H9 (cell line): ENCODE measurements around the gene BCAR3. TPM values are rescaled to one million over a fixed set of nuclear protein-coding genes. Genes with fewer than 3 reads are reported as not detected.

ENCODE experiments used
- DNase-seq: peaks from one replicate; pipeline ENCODE4 v3.0.0-alpha.2; 2017
- H2AFZ ChIP-seq: one replicate; pipeline ENCODE4 v1.6.1; 2013; ENCODE audit warnings: mild to moderate bottlenecking, low read length, control low read depth, moderate library complexity
- H2AK5ac ChIP-seq: 2 replicates; pipeline ENCODE4 v1.6.1; 2013; ENCODE audit warnings: low read length, control low read depth, mixed read lengths; ENCODE audit not compliant: insufficient read length
- H2BK120ac ChIP-seq: one replicate; pipeline ENCODE4 v1.6.1; 2013; ENCODE audit warnings: low read depth, mild to moderate bottlenecking, low read length, control low read depth, inconsistent platforms; ENCODE audit not compliant: poor library complexity, severe bottlenecking
- H2BK12ac ChIP-seq: 2 replicates; pipeline ENCODE4 v1.6.1; 2013; ENCODE audit warnings: low read length, control low read depth, mixed read lengths, low read depth; ENCODE audit not compliant: insufficient read length
- H2BK15ac ChIP-seq: 2 replicates; pipeline ENCODE4 v1.6.1; 2013; ENCODE audit warnings: low read depth, low read length, control low read depth
- H2BK20ac ChIP-seq: one replicate; pipeline ENCODE4 v1.6.1; 2013; ENCODE audit warnings: low read depth, mild to moderate bottlenecking, low read length, control low read depth, inconsistent platforms; ENCODE audit not compliant: poor library complexity, severe bottlenecking
- H2BK5ac ChIP-seq: 2 replicates; pipeline ENCODE4 v1.6.1; 2013; ENCODE audit warnings: low read length, control low read depth, mixed read lengths; ENCODE audit not compliant: insufficient read length
- H3K14ac ChIP-seq: 2 replicates; pipeline ENCODE4 v1.6.1; 2013; ENCODE audit warnings: low read length, control low read depth; ENCODE audit not compliant: insufficient read depth
- H3K18ac ChIP-seq: 2 replicates; pipeline ENCODE4 v1.6.1; 2013; ENCODE audit warnings: low read depth, mild to moderate bottlenecking, mixed read lengths, low read length, control low read depth; ENCODE audit not compliant: insufficient read length
- H3K23ac ChIP-seq: 2 replicates; pipeline ENCODE4 v1.6.1; 2013; ENCODE audit warnings: low read length, control low read depth, mixed read lengths, low read depth; ENCODE audit not compliant: insufficient read length
- H3K23me2 ChIP-seq: 2 replicates; pipeline ENCODE4 v1.6.1; 2013; ENCODE audit warnings: low read depth, mild to moderate bottlenecking, mixed read lengths, low read length, control low read depth; ENCODE audit not compliant: insufficient read length, poor library complexity, severe bottlenecking
- H3K27ac ChIP-seq: 2 replicates; pipeline ENCODE4 v1.5.1; 2013; ENCODE audit warnings: low read length, control low read depth, mixed read lengths, low read depth; ENCODE audit not compliant: insufficient read length
- H3K27me3 ChIP-seq: 2 replicates; pipeline ENCODE4 v1.6.1; 2013; ENCODE audit warnings: low read length, control low read depth, inconsistent platforms; ENCODE audit not compliant: insufficient read depth
- H3K4ac ChIP-seq: 2 replicates; pipeline ENCODE4 v1.6.1; 2013; ENCODE audit warnings: low read depth, mild to moderate bottlenecking, control low read depth, inconsistent platforms, low read length, moderate library complexity
- H3K4me1 ChIP-seq: 2 replicates; pipeline ENCODE4 v1.6.1; 2013; ENCODE audit warnings: low read length, control low read depth, inconsistent platforms; ENCODE audit not compliant: insufficient read depth
- H3K4me2 ChIP-seq: 2 replicates; pipeline ENCODE4 v1.6.1; 2013; ENCODE audit warnings: low read length, control low read depth, mixed read lengths; ENCODE audit not compliant: insufficient read length, insufficient read depth
- H3K56ac ChIP-seq: 2 replicates; pipeline ENCODE4 v1.6.1; 2013; ENCODE audit warnings: low read depth, mild to moderate bottlenecking, mixed read lengths, low read length, control low read depth; ENCODE audit not compliant: insufficient read length
- H3K79me1 ChIP-seq: 2 replicates; pipeline ENCODE4 v1.6.1; 2013; ENCODE audit warnings: low read depth, mild to moderate bottlenecking, moderate library complexity, low read length, control low read depth, inconsistent platforms; ENCODE audit not compliant: insufficient read depth, poor library complexity, severe bottlenecking
- H3K79me2 ChIP-seq: 2 replicates; pipeline ENCODE4 v1.6.1; 2013; ENCODE audit warnings: low read length, control low read depth, inconsistent platforms; ENCODE audit not compliant: insufficient read depth
- H3K9ac ChIP-seq: 2 replicates; pipeline ENCODE4 v1.6.1; 2013; ENCODE audit warnings: low read length, control low read depth, mixed read lengths; ENCODE audit not compliant: insufficient read length; ENCODE audit errors: extremely low read depth
- H3K9me3 ChIP-seq: one replicate; pipeline ENCODE4 v1.6.1; 2013; ENCODE audit warnings: low read depth, low read length, inconsistent platforms; ENCODE audit not compliant: control insufficient read depth
- H3T11ph ChIP-seq: one replicate; pipeline ENCODE4 v1.6.1; 2013; ENCODE audit warnings: mild to moderate bottlenecking, low read length, control low read depth, inconsistent platforms
- H4K20me1 ChIP-seq: one replicate; pipeline ENCODE4 v1.6.1; 2013; ENCODE audit not compliant: control insufficient read depth, insufficient read length, insufficient read depth
- H4K5ac ChIP-seq: 2 replicates; pipeline ENCODE4 v1.6.1; 2013; ENCODE audit warnings: low read depth, mild to moderate bottlenecking, mixed read lengths, low read length, control low read depth; ENCODE audit not compliant: insufficient read length
- H4K8ac ChIP-seq: replicated peaks from 2 replicates; pipeline ENCODE4 v1.6.1; 2013; ENCODE audit warnings: low read length, control low read depth, mixed read lengths, low read depth; ENCODE audit not compliant: insufficient read length
- H4K91ac ChIP-seq: 2 replicates; pipeline ENCODE4 v1.6.1; 2013; ENCODE audit warnings: low read depth, mild to moderate bottlenecking, moderate library complexity, mixed read lengths, low read length, control low read depth; ENCODE audit not compliant: insufficient read length
- H3K27ac Mint-ChIP-seq, 3 experiments: 2 replicates in 2 of 3; 3 replicates in 1 of 3; pipeline ENCODE4 v1.8.0; 2020 to 2021; ENCODE audit warnings: mixed read lengths in 3 of 3, mild to moderate bottlenecking in 1 of 3, moderate library complexity in 1 of 3
- H3K27me3 Mint-ChIP-seq: 2 replicates; pipeline ENCODE4 v1.8.0; 2021; ENCODE audit warnings: low read depth, mild to moderate bottlenecking, moderate library complexity, mixed read lengths
- H3K36me3 Mint-ChIP-seq, 3 experiments: 2 replicates in 2 of 3; 3 replicates in 1 of 3; pipeline ENCODE4 v1.8.0; 2020 to 2021; ENCODE audit warnings: low read depth in 3 of 3, mixed read lengths in 3 of 3; ENCODE audit not compliant: insufficient read depth in 1 of 3
- H3K4me1 Mint-ChIP-seq, 2 experiments: 2 replicates each; pipeline ENCODE4 v1.8.0; 2020; ENCODE audit warnings: mixed read lengths in 2 of 2
- H3K4me3 Mint-ChIP-seq, 2 experiments: 2 replicates in 1 of 2; 3 replicates in 1 of 2; pipeline ENCODE4 v1.8.0; 2020 to 2021; ENCODE audit warnings: mild to moderate bottlenecking in 2 of 2, mixed read lengths in 2 of 2, moderate library complexity in 1 of 2
- H3K9me3 Mint-ChIP-seq, 2 experiments: 2 replicates in 1 of 2; 3 replicates in 1 of 2; pipeline ENCODE4 v1.8.0; 2020; ENCODE audit warnings: mild to moderate bottlenecking in 2 of 2, mixed read lengths in 2 of 2, moderate library complexity in 1 of 2
- WGBS: extraction: QIAGEN DNeasy Blood & Tissue Kit; methylation state at CpG from one replicate; pipeline ENCODE4 v1.1.7; 2013; ENCODE audit warnings: missing lambda C conversion rate, low lambda C conversion rate, mixed read lengths; ENCODE audit not compliant: insufficient read length; ENCODE audit errors: extremely low coverage; 5-methylcytosine and 5-hydroxymethylcytosine counted together
- total RNA-seq: library from RNA; stranded (reverse); gene quantifications from 2 replicates; pipeline ENCODE4 v1.2.1, GENCODE V29; 2021
- TF ChIP-seq, protein P1 (sequence below): fragments of 200-600 bp; sonication (generic); conservative IDR thresholded peaks from 3 replicates; pipeline ENCODE4 v1.8.0; 2021; ENCODE audit warnings: antibody characterized with exemption, mild to moderate bottlenecking

BCAR3 gene
- total RNA-seq, 1 experiment from 2014 or later = 4.9 TPM

- no peaks in the 10 kb centered on the region for H4K20me1 ChIP-seq
- H3K4ac ChIP-seq = no peak overlapping the region
- TF ChIP-seq, protein P1, sequence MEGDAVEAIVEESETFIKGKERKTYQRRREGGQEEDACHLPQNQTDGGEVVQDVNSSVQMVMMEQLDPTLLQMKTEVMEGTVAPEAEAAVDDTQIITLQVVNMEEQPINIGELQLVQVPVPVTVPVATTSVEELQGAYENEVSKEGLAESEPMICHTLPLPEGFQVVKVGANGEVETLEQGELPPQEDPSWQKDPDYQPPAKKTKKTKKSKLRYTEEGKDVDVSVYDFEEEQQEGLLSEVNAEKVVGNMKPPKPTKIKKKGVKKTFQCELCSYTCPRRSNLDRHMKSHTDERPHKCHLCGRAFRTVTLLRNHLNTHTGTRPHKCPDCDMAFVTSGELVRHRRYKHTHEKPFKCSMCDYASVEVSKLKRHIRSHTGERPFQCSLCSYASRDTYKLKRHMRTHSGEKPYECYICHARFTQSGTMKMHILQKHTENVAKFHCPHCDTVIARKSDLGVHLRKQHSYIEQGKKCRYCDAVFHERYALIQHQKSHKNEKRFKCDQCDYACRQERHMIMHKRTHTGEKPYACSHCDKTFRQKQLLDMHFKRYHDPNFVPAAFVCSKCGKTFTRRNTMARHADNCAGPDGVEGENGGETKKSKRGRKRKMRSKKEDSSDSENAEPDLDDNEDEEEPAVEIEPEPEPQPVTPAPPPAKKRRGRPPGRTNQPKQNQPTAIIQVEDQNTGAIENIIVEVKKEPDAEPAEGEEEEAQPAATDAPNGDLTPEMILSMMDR = no peak
- H2BK120ac ChIP-seq = no peak overlapping the region
- WGBS = no CpG with 5 or more reads among the region's 3 CpGs
- no peak overlapping the region for H2BK20ac ChIP-seq
- H3K9ac ChIP-seq = no peak overlapping the region
- no peaks in the 10 kb centered on the region for H3K9me3 ChIP-seq
- H3T11ph ChIP-seq = no peak overlapping the region
- H4K5ac ChIP-seq = no peak overlapping the region
- peaks cover 17 to 18% of the 10 kb centered on the region in 2 experiments for H3K4me1 Mint-ChIP-seq
- H3K27me3 ChIP-seq = no peaks in the 10 kb centered on the region
- no peak overlapping the region for H3K18ac ChIP-seq
- H3K36me3 Mint-ChIP-seq = no peaks in the 10 kb centered on the region
- H3K23me2 ChIP-seq = no peaks in the 10 kb centered on the region
- H2BK5ac ChIP-seq = no peak overlapping the region
- H3K27ac ChIP-seq = no peak overlapping the region
- no peak overlapping the region for H2BK15ac ChIP-seq
- no peaks in the 10 kb centered on the region for H3K79me1 ChIP-seq
- H2AFZ ChIP-seq = no peak overlapping the region
- no peak overlapping the region for H3K56ac ChIP-seq
- H3K4me1 ChIP-seq = peaks cover 7% of the 10 kb centered on the region; the same call in 1 of the 2 replicates
- no peak overlapping the region for H3K14ac ChIP-seq
- H4K8ac ChIP-seq = no peak overlapping the region
- H3K4me3 Mint-ChIP-seq = no peak overlapping the region
- no peaks in the 10 kb centered on the region for H3K9me3 Mint-ChIP-seq
- H3K79me2 ChIP-seq = no peaks in the 10 kb centered on the region
- no peak overlapping the region for H3K4me2 ChIP-seq
- H4K91ac ChIP-seq = no peak overlapping the region
- no peak for DNase-seq
- H2BK12ac ChIP-seq = no peak overlapping the region
- peak overlapping the region in 1 of 3 experiments; percentile 23; a peak in 1 of 7 replicates for H3K27ac Mint-ChIP-seq
- no peak overlapping the region for H2AK5ac ChIP-seq
- H3K27me3 Mint-ChIP-seq = no peaks in the 10 kb centered on the region
- no peak overlapping the region for H3K23ac ChIP-seq
Observed at GRCh38 chr1:93703643-93704042, 22.0 kb upstream of the BCAR3 start.
